Keratinocyte (primary cell): ENCODE data around the gene NFIL3. TPM values are rescaled to one million over a fixed set of nuclear protein-coding genes. Genes with fewer than 3 reads are reported as not detected.

Source experiments
- DNase-seq: peaks from one replicate; pipeline ENCODE4 v3.0.0-alpha.2; 2011; ENCODE audit warnings: low read depth, missing footprints, low spot score
- FAIRE-seq: peaks from 2 replicates; lab custom pipeline; 2011; peaks lifted over from hg19 to GRCh38; lab: Jason Lieb, UNC
- H2AFZ ChIP-seq: 2 replicates; pipeline ENCODE4 v1.6.0; 2012; ENCODE audit warnings: low read length, control low read depth, inconsistent platforms; ENCODE audit not compliant: control insufficient read depth
- H3K27ac ChIP-seq: 2 replicates; pipeline ENCODE4 v1.5.1; 2011; ENCODE audit warnings: low read length; ENCODE audit not compliant: control insufficient read depth, insufficient read depth
- H3K27me3 ChIP-seq: 3 replicates; pipeline ENCODE4 v1.6.0; 2011; ENCODE audit warnings: low read length; ENCODE audit not compliant: control insufficient read depth, insufficient read depth; ENCODE audit errors: extremely low read depth
- H3K36me3 ChIP-seq, 2 experiments: 2 replicates in 1 of 2; 3 replicates in 1 of 2; pipeline ENCODE4 v1.5.1; 2011; ENCODE audit warnings: low read length in 2 of 2, mild to moderate bottlenecking in 1 of 2; ENCODE audit not compliant: control insufficient read depth in 2 of 2, insufficient read depth in 2 of 2; ENCODE audit errors: extremely low read depth in 1 of 2
- H3K4me1 ChIP-seq: 3 replicates; pipeline ENCODE4 v1.5.1; 2011; ENCODE audit warnings: low read length; ENCODE audit not compliant: control insufficient read depth, insufficient read depth; ENCODE audit errors: extremely low read depth
- H3K4me2 ChIP-seq: 3 replicates; pipeline ENCODE4 v1.6.0; 2011; ENCODE audit warnings: low read depth, low read length; ENCODE audit not compliant: control insufficient read depth, insufficient read depth; ENCODE audit errors: extremely low read depth
- H3K4me3 ChIP-seq, 3 experiments: fragments of 200-600 bp in 1 of 3; sonication (generic) in 1 of 3; 2 replicates in 2 of 3; 3 replicates in 1 of 3; pipeline ENCODE4 v1.5.1; 2011 to 2016; ENCODE audit warnings: low read length in 3 of 3, mild to moderate bottlenecking in 3 of 3, control low read depth in 2 of 3, inconsistent platforms in 1 of 3, low read depth in 1 of 3, mixed read lengths in 1 of 3, mixed run types in 1 of 3, moderate library complexity in 1 of 3; ENCODE audit not compliant: control insufficient read depth in 2 of 3, insufficient read depth in 2 of 3; ENCODE audit errors: extremely low read depth in 1 of 3
- H3K79me2 ChIP-seq: 2 replicates; pipeline ENCODE4 v1.6.0; 2012; ENCODE audit warnings: low read length; ENCODE audit not compliant: control insufficient read depth, insufficient read depth
- H3K9ac ChIP-seq: 3 replicates; pipeline ENCODE4 v1.6.0; 2011; ENCODE audit warnings: low read length; ENCODE audit not compliant: control insufficient read depth, insufficient read depth; ENCODE audit errors: extremely low read depth
- H3K9me1 ChIP-seq: 3 replicates; pipeline ENCODE4 v1.6.0; 2011; ENCODE audit warnings: low read length; ENCODE audit not compliant: control insufficient read depth, insufficient read depth; ENCODE audit errors: extremely low read depth
- H3K9me3 ChIP-seq: 2 replicates; pipeline ENCODE4 v1.5.1; 2012; ENCODE audit warnings: low read depth, low read length; ENCODE audit not compliant: control insufficient read depth
- H4K20me1 ChIP-seq: 3 replicates; pipeline ENCODE4 v1.6.0; 2011; ENCODE audit warnings: low read length; ENCODE audit not compliant: control insufficient read depth, insufficient read depth; ENCODE audit errors: extremely low read depth
- EZH2 ChIP-seq: IDR thresholded peaks from one replicate; pipeline ENCODE4 v1.6.1; 2012; ENCODE audit warnings: inconsistent platforms, mild to moderate bottlenecking, low read length, moderate library complexity
- dilution Hi-C: fragments of 300-500 bp; cut with MboI; formaldehyde crosslinking; loops from one replicate; pipeline ENCODE4 v1.7.0; 2020; ENCODE audit warnings: low sequenced_read_pairs; ENCODE audit not compliant: extremely low pct_ligation_motif_present
- polyA plus RNA-seq, 5 experiments: library from polyadenylated mRNA; depleted of rRNA in 3 of 5; stranded (reverse) in 3 of 5; stranded (forward) in 1 of 5; unstranded in 1 of 5; fragments of >200 nt; gene quantifications; 1 replicate in 1 of 5; 2 replicates in 3 of 5; 3 replicates in 1 of 5; pipeline versions ENCODE4 v1.2.1 to v1.2.3, GENCODE V29; 2011 to 2012; ENCODE audit warnings: missing spikeins in 2 of 5, low read depth in 1 of 5, low replicate concordance in 1 of 5
- TF ChIP-seq, protein P1 (sequence below), 3 experiments: IDR thresholded peaks in 1 of 3; conservative IDR thresholded peaks in 1 of 3; optimal IDR thresholded peaks in 1 of 3; 2 replicates in 2 of 3; 3 replicates in 1 of 3; pipeline versions ENCODE3 to v1.5.1; 2011; ENCODE audit warnings: low read length in 3 of 3, mild to moderate bottlenecking in 3 of 3, moderate library complexity in 2 of 3, control low read depth in 1 of 3, inconsistent platforms in 1 of 3; ENCODE audit not compliant: insufficient read depth in 2 of 3; ENCODE audit errors: extremely low read depth in 1 of 3

The NFIL3 gene
- polyA plus RNA-seq, 1 donor (not counting 4 experiments of a cell fraction or from before 2014, with no cell fraction given) = 9.3 TPM

DNA sequence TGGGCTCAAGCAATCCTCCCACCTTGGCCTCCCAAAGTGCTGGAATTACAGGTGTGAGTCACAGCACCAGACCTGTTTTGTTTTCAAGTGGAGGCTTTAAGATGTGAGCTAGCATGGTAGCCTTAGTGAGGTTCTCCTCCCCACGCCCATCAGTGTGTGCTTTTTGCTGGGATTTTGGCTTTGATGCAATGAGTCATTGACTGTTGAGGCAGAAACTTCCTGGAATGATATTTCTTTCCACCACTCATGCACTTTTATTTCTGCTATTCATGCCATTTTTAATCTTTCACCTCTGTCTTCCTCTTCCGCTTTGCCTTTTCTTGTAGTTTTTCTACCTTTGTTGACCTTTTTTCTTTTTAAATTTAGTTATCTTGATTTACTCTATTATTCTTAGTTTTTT is 4.2 kb upstream of the NFIL3 start:
- H4K20me1 ChIP-seq = no peaks in the 10 kb centered on the region
- H3K27ac ChIP-seq = no peak overlapping the region
- peaks cover 7% of the 10 kb centered on the region for H3K4me1 ChIP-seq
- H3K9ac ChIP-seq = no peak overlapping the region
- H3K4me3 ChIP-seq = no peak overlapping the region
- FAIRE-seq (no peak), DNase-seq (no peak)
- TF ChIP-seq EZH2 = no peak
- TF ChIP-seq, protein P1, sequence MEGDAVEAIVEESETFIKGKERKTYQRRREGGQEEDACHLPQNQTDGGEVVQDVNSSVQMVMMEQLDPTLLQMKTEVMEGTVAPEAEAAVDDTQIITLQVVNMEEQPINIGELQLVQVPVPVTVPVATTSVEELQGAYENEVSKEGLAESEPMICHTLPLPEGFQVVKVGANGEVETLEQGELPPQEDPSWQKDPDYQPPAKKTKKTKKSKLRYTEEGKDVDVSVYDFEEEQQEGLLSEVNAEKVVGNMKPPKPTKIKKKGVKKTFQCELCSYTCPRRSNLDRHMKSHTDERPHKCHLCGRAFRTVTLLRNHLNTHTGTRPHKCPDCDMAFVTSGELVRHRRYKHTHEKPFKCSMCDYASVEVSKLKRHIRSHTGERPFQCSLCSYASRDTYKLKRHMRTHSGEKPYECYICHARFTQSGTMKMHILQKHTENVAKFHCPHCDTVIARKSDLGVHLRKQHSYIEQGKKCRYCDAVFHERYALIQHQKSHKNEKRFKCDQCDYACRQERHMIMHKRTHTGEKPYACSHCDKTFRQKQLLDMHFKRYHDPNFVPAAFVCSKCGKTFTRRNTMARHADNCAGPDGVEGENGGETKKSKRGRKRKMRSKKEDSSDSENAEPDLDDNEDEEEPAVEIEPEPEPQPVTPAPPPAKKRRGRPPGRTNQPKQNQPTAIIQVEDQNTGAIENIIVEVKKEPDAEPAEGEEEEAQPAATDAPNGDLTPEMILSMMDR (optimal IDR thresholded peaks at IDR 0.05 in 1 of 3, IDR thresholded peaks at IDR 0.05 in 1 of 3, conservative IDR thresholded peaks at IDR 0.05 in 1 of 3; ENCODE audit: extremely low read depth in 1 of 3, insufficient read depth in 2 of 3, low read length in 3 of 3) = no peak
- H3K36me3 ChIP-seq = no peaks in the 10 kb centered on the region
- no peak overlapping the region for H3K4me2 ChIP-seq
- H3K79me2 ChIP-seq = peaks cover 3% of the 10 kb centered on the region
- H2AFZ ChIP-seq = no peak overlapping the region
- H3K9me3 ChIP-seq = no peaks in the 10 kb centered on the region
- no peaks in the 10 kb centered on the region for H3K27me3 ChIP-seq
- dilution Hi-C loops = no loop called here
- H3K9me1 ChIP-seq = no peaks in the 10 kb centered on the region

DNA sequence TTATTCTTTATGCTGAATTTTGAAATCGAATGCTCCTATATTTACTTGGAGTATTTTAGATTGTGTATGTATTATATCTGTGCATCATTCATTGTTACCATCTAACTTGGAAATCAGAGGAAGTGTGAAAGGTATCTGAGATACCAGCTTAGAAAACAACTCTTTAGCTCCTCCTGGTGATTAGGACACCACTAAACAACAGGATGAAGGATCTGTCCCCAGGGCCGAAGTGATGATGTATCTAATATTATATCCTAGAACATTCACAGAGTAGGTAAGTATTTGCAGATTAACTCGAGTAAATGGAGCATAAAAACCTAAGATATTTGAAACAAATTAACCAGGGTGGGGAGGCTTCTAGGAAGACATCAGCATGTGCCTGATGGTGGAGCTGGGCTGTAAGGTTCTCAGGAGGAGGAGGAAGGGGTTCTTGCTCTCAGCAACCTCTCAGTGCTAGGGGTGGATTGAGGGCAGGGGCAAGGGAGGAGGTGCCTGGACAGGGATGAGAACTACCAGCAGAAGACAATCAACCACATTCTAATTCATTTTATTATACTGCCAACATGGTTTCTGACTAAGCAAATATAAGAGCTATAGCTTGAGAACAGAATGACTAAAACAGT is 2.6 kb upstream of the NFIL3 start:
- no peaks in the 10 kb centered on the region for H4K20me1 ChIP-seq
- no peaks in the 10 kb centered on the region for H3K27me3 ChIP-seq
- H3K4me3 ChIP-seq = no peak overlapping the region
- H3K9ac ChIP-seq = no peak overlapping the region
- no peaks in the 10 kb centered on the region for H3K9me3 ChIP-seq
- H2AFZ ChIP-seq = no peak overlapping the region
- dilution Hi-C loops = no loop called here
- no peak overlapping the region for H3K4me2 ChIP-seq
- FAIRE-seq (peak; percentile 59), DNase-seq (no peak)
- no peak overlapping the region for H3K27ac ChIP-seq
- peaks cover 7% of the 10 kb centered on the region for H3K4me1 ChIP-seq
- TF ChIP-seq, protein P1 (optimal IDR thresholded peaks at IDR 0.05 in 1 of 3, IDR thresholded peaks at IDR 0.05 in 1 of 3, conservative IDR thresholded peaks at IDR 0.05 in 1 of 3; ENCODE audit: extremely low read depth in 1 of 3, insufficient read depth in 2 of 3, low read length in 3 of 3) = peak; percentile 46 to 58 (median 54)
- TF ChIP-seq EZH2 = no peak
- peaks cover 14% of the 10 kb centered on the region for H3K79me2 ChIP-seq
- no peaks in the 10 kb centered on the region for H3K36me3 ChIP-seq
- H3K9me1 ChIP-seq = no peaks in the 10 kb centered on the region
